ENCODE results near the gene FNDC1. TPM values are rescaled to one million over a fixed set of nuclear protein-coding genes. Genes with fewer than 3 reads are reported as not detected.

The FNDC1 gene
- total RNA-seq, 4 donors from 2014 or later, result 2.3 to 6.6 (median 4.6) TPM

DNA sequence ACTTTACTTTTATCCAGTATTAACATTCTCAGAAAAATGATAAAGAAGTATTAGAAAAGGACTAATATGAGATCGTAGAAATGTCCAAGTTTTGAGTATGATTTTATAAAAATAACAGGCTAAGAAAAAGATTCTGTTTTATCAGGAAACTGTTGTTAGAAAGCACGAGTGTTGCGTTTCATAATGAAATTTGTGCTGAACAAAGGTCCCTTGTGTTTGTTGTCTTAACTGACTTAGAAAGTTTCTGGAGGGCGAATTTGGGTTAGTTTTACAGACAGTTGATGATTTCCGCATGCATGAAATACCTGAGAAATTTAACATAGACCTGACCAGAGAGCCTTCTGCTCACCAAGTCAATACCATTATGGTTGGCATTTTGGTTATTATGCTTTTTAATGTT is 136.0 kb downstream of the FNDC1 start:
- TF ChIP-seq, protein P1, sequence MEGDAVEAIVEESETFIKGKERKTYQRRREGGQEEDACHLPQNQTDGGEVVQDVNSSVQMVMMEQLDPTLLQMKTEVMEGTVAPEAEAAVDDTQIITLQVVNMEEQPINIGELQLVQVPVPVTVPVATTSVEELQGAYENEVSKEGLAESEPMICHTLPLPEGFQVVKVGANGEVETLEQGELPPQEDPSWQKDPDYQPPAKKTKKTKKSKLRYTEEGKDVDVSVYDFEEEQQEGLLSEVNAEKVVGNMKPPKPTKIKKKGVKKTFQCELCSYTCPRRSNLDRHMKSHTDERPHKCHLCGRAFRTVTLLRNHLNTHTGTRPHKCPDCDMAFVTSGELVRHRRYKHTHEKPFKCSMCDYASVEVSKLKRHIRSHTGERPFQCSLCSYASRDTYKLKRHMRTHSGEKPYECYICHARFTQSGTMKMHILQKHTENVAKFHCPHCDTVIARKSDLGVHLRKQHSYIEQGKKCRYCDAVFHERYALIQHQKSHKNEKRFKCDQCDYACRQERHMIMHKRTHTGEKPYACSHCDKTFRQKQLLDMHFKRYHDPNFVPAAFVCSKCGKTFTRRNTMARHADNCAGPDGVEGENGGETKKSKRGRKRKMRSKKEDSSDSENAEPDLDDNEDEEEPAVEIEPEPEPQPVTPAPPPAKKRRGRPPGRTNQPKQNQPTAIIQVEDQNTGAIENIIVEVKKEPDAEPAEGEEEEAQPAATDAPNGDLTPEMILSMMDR (IDR thresholded peaks at IDR 0.05; ENCODE audit: low read depth), result no peak

DNA sequence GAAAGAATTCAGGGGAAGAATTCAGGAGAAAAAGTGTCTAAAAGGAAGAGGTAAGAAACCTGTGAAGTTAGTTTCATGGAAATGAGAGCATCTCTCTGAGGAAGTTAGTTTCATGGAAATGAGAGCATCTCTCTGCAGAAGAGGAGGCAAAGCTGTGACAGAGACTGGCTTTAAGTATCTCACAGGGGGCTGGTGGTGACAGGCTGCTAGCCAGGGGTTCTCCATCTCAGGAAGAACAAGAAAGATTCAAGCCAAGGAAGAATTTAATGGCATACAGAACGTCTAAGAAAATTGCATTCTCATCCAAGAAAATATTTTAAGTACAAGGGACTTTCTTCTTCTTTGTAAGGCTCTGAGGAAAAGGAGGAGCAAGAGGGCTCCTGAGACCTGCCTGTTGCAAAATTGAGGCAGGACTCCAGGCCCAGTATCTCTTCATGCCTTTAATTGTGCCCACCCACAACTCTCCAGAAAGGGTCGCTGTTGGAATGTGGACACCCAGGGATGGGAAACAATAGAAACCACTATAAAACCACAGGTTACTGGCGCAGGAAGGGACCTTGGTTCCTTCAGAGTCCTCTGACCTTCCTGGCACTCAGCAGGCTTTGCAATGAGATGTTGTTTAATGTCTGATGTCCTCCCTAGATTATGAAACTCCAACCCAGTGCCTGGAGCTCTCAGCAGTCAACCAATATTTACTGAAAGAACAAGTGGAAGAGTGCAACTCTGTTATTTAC is 136.8 kb downstream of the FNDC1 start:
- TF ChIP-seq, protein P1 (IDR thresholded peaks at IDR 0.05; ENCODE audit: low read depth), result no peak

DNA sequence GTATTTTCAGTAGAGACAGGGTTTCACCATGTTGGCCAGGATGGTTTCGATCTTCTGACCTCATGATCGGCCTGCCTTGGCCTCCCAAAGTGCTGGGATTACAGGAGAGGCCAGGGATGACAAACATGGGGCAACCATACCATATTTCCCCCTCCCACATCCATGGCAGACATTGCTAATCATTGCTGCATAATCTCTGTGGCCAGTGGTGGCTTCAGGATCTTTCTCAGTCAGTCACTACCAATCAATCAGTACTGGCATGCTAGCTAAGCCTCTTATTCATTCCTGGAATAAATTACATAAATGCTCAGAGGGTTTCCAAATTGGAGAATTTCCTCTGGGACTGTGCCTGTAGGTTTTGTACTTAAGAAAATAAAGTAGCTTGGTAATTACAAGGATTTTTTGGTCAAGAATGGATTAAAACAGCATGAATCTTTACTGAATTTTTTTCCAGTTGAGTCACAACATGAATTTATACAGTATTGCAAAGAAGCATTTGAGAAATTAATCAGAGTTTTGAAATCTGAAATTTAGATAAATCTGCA is 138.1 kb downstream of the FNDC1 start:
- TF ChIP-seq, protein P1 (IDR thresholded peaks at IDR 0.05; ENCODE audit: low read depth), result no peak

DNA sequence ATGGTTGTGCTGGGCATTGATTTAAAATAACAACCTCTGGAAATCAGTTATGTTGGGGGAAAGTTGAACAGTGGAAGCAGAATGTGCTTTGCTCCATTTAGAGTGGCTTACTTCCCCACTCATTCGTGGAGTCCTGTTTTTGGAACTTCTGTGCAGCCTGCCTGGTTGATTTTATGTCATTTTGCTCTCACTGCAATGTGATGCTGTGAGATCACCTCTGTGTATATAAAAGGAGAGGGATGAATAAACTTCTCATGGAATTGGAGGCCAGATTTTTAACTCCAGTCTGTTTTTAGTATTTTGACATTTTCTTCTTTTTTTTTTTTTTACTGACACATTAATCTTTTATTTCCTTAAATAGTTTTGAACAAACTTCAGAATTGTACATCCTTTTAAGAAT is 139.0 kb downstream of the FNDC1 start:
- TF ChIP-seq, protein P1 (IDR thresholded peaks at IDR 0.05; ENCODE audit: low read depth), result no peak

DNA sequence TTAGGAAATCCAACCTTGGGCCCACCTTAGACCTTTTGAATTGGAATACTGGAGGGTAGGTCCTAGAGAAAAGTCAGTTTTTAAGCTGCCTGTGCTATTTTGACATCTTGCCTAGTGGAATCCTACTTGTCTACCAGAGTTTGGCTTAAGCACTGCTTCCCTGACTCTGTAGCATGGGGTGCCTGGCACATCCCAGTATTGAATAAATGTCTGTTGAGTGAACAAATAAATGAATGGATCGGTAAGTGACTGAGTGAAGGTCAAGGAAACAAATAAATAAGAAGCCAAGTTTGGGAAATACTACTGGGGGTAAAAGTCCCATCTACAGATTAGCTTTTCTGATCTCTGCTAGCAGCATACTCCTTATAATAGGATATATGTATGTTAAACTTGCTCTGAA is 140.5 kb downstream of the FNDC1 start:
- TF ChIP-seq, protein P1 (IDR thresholded peaks at IDR 0.05; ENCODE audit: low read depth), result no peak

DNA sequence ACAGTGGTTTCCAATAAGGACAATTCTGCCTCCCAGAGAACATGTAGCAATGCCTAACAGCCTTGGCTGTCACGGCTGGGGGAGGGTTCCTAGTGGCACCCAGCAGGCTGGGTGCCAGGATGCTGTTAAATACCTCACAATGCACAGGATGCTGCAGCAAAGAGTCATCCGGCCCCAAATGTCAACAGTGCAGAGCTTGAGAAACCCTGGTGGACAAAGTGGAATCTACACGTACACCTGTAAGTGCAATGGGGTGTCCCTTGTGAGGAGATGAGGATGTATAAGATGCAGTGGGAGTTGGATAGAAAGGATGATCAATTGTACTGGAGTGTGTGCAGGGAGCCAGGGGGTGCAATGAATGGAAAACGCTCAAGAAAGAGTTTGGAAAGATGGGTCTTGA is 142.4 kb downstream of the FNDC1 start:
- TF ChIP-seq, protein P1 (IDR thresholded peaks at IDR 0.05; ENCODE audit: low read depth), result no peak

DNA sequence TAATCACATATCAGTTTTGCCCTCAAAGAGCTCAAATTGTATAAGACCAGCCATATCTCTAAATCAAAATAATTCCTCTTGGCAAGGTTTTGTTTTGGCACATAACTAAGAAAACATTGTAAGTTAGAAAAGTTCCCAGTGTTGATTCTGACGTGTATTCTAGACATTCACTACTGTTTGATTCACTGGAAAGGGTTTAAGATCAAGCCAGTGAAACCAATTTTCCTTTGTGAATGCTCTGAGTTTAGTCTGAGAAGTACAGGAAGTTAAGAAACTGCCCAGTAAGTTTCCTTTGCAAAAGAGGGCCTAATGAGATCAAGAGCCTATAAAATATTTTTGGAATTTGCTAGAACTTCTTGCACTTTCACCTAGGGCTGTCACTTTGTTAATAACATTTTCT is 143.0 kb downstream of the FNDC1 start:
- TF ChIP-seq, protein P1 (IDR thresholded peaks at IDR 0.05; ENCODE audit: low read depth), result no peak

Data from subcutaneous adipose tissue (tissue), 4 donors.